A673 (cell line): ENCODE results near the gene SHC4. TPM values are rescaled to one million over a fixed set of nuclear protein-coding genes. Genes with fewer than 3 reads are reported as not detected.

Experiments used
- BruUV-seq: library from RNA; stranded (reverse); fragments of 400-500 nt; replicated peaks from 2 replicates; lab custom pipeline; 2021; lab: Mats Ljungman, UMichigan
- CTCF ChIA-PET: fragments of 300-600 bp; sonication (Branson Sonifier 250); formaldehyde crosslinking; loops from one replicate; lab custom pipeline; 2022; ENCODE audit warnings: antibody characterized with exemption; lab: Charles Lee
- POLR2A ChIA-PET: fragments of 300-600 bp; sonication (Branson Sonifier 250); formaldehyde crosslinking; loops from one replicate; lab custom pipeline; 2022; ENCODE audit warnings: antibody characterized with exemption; ENCODE audit not compliant: low non-redundant PET; lab: Charles Lee
- DNase-seq: peaks from one replicate; pipeline ENCODE4 v3.0.0-alpha.2; 2015; ENCODE audit warnings: low spot score
- H3K27ac ChIP-seq: fragments of 200-600 bp; sonication (generic); 2 replicates; pipeline ENCODE4 v1.5.1; 2016; ENCODE audit warnings: mixed run types, low read depth, mild to moderate bottlenecking, mixed read lengths, antibody characterized with exemption, low read length; ENCODE audit not compliant: poor library complexity, severe bottlenecking
- H3K27me3 ChIP-seq: fragments of 200-600 bp; sonication (generic); replicated peaks from 2 replicates; pipeline ENCODE4 v1.6.1; 2017; ENCODE audit warnings: mixed run types, low read depth, mild to moderate bottlenecking, mixed read lengths, antibody characterized with exemption, low read length; ENCODE audit not compliant: insufficient read depth, poor library complexity
- H3K36me3 ChIP-seq: fragments of 200-600 bp; sonication (generic); 2 replicates; pipeline ENCODE4 v1.6.1; 2016; ENCODE audit warnings: mixed run types, mild to moderate bottlenecking, mixed read lengths, antibody characterized with exemption, low read length; ENCODE audit not compliant: insufficient read depth, poor library complexity, severe bottlenecking
- H3K4me1 ChIP-seq: fragments of 200-600 bp; sonication (generic); 2 replicates; pipeline ENCODE4 v1.6.1; 2017; ENCODE audit warnings: mixed run types, mild to moderate bottlenecking, mixed read lengths, antibody characterized with exemption, low read length; ENCODE audit not compliant: insufficient read depth, poor library complexity, severe bottlenecking
- H3K4me3 ChIP-seq: fragments of 200-600 bp; sonication (generic); 2 replicates; pipeline ENCODE4 v1.5.1; 2016; ENCODE audit warnings: low read depth, mixed run types, mild to moderate bottlenecking, mixed read lengths, low read length; ENCODE audit not compliant: poor library complexity, severe bottlenecking
- H3K9me3 ChIP-seq: fragments of 200-600 bp; sonication (generic); 2 replicates; pipeline ENCODE4 v1.6.1; 2016; ENCODE audit warnings: mixed run types, low read depth, mild to moderate bottlenecking, mixed read lengths, antibody characterized with exemption, low read length; ENCODE audit not compliant: poor library complexity, severe bottlenecking
- CTCF ChIP-seq: fragments of 300-800, 200-600 bp; sonication (generic); conservative IDR thresholded peaks from 2 replicates; pipeline ENCODE4 v1.5.1; 2017; ENCODE audit warnings: low read depth, mild to moderate bottlenecking, antibody characterized with exemption, low read length, moderate library complexity, mixed read lengths
- EZH2 ChIP-seq: fragments of 200-600 bp; sonication (generic); IDR thresholded peaks from 2 replicates; pipeline ENCODE4 v1.6.1; 2017; ENCODE audit warnings: borderline replicate concordance, low read depth, mild to moderate bottlenecking, mixed read lengths, antibody characterized with exemption, low read length; ENCODE audit not compliant: poor library complexity, severe bottlenecking
- intact Hi-C: fragments of 100-400 bp; cut with micrococcal nuclease; formaldehyde crosslinking; loops from one replicate; pipeline ENCODE4 v1.10.0; 2022; ENCODE audit not compliant: unreplicated experiment
- total RNA-seq: library from RNA; stranded (reverse); gene quantifications from 2 replicates; pipeline ENCODE4 v1.2.3, GENCODE V29; 2021

SHC4 gene
- total RNA-seq, 1 experiment from 2014 or later = 0.73 TPM

- CTCF ChIA-PET = interaction anchor here (1.2 kb wide), 1 partner anchor 465 kb away, joined by 3 read pairs; no protein-coding TSS in a partner anchor
- Histone ChIP-seq H3K27ac (no peak overlapping the region), H3K36me3 (peaks cover 2% of the 10 kb centered on the region), H3K9me3 (no peaks in the 10 kb centered on the region), H3K4me1 (peaks cover 68% of the 10 kb centered on the region), H3K4me3 (no peak overlapping the region), H3K27me3 (no peaks in the 10 kb centered on the region)
- DNase-seq = no peak
- intact Hi-C loops = loop anchor here (5.0 kb wide), 1 partner anchor 155 kb away; the partner anchor contains the start of gene FBN1
- TF ChIP-seq EZH2 (no peak), CTCF (no peak)
- POLR2A ChIA-PET = no interaction called here
- BruUV-seq = no TSS peak
Measured at GRCh38 chr15:48802257-48802656, 161.5 kb downstream of the SHC4 start.

- intact Hi-C loops = loop anchor here (2.0 to 5.0 kb wide), 2 partner anchors 154 to 442 kb away; partner anchors contain the start of gene FBN1
- Histone ChIP-seq H3K4me1 (peaks cover 55% of the 10 kb centered on the region), H3K27me3 (no peaks in the 10 kb centered on the region), H3K4me3 (no peak overlapping the region), H3K27ac (peak overlapping the region; percentile 39), H3K9me3 (no peaks in the 10 kb centered on the region), H3K36me3 (peaks cover 15% of the 10 kb centered on the region)
- peak; percentile 70 for TF ChIP-seq CTCF
- TF ChIP-seq EZH2 = no peak
- ChIA-PET POLR2A (interaction anchor here (0.6 kb wide), 1 partner anchor 248 kb away, joined by 3 read pairs; no protein-coding TSS in a partner anchor), CTCF (interaction anchor here (0.7 to 1.4 kb wide), 3 partner anchors 11 to 464 kb away, joined by 3 to 4 read pairs (median 3); partner anchors contain the start of genes CEP152 and EID1)
- peak; percentile 50 for DNase-seq
- no TSS peak for BruUV-seq
Measured at GRCh38 chr15:48800811-48801455, 162.8 kb downstream of the SHC4 start.

GRCh38 chr15:48800245-48800644, 163.5 kb downstream of the SHC4 start:
- TF ChIP-seq CTCF (no peak), EZH2 (no peak)
- Histone ChIP-seq H3K4me1 (peaks cover 48% of the 10 kb centered on the region), H3K9me3 (no peaks in the 10 kb centered on the region), H3K27me3 (no peaks in the 10 kb centered on the region), H3K27ac (peak overlapping the region; percentile 39), H3K4me3 (no peak overlapping the region), H3K36me3 (peaks cover 22% of the 10 kb centered on the region)
- intact Hi-C loops = loop anchor here (2.0 to 5.0 kb wide), 2 partner anchors 153 to 441 kb away; partner anchors contain the start of gene FBN1
- no peak for DNase-seq
- POLR2A ChIA-PET = no interaction called here
- CTCF ChIA-PET = no interaction called here
- no TSS peak for BruUV-seq
